NCI-H2227 (cell line): Measurements from ENCODE around the gene NRSN2.

ENCODE experiments used
- DNase-seq: peaks from one replicate; lab custom pipeline; 2025; ENCODE audit not compliant: unreplicated experiment; lab: John Stamatoyannopoulos, UW

NRSN2 gene, protein sequence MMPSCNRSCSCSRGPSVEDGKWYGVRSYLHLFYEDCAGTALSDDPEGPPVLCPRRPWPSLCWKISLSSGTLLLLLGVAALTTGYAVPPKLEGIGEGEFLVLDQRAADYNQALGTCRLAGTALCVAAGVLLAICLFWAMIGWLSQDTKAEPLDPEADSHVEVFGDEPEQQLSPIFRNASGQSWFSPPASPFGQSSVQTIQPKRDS

GRCh38 chr20:346640-347316 is at the start of gene NRSN2:
Gene NRSN2, plus strand, starts transcription at chr20:347111. Its CDS starts 2,533 bp downstream, at chr20:349644.
- peak; percentile 84 for DNase-seq

GRCh38 chr20:297925-298775 is 48.8 kb upstream of the NRSN2 start:
- DNase-seq, result peak; percentile 59

- DNase-seq, result no peak
Observed at GRCh38 chr20:298776-299391, 48.0 kb upstream of the NRSN2 start.

GRCh38 chr20:300345-300990 is 46.4 kb upstream of the NRSN2 start:
- DNase-seq, result no peak

DNA sequence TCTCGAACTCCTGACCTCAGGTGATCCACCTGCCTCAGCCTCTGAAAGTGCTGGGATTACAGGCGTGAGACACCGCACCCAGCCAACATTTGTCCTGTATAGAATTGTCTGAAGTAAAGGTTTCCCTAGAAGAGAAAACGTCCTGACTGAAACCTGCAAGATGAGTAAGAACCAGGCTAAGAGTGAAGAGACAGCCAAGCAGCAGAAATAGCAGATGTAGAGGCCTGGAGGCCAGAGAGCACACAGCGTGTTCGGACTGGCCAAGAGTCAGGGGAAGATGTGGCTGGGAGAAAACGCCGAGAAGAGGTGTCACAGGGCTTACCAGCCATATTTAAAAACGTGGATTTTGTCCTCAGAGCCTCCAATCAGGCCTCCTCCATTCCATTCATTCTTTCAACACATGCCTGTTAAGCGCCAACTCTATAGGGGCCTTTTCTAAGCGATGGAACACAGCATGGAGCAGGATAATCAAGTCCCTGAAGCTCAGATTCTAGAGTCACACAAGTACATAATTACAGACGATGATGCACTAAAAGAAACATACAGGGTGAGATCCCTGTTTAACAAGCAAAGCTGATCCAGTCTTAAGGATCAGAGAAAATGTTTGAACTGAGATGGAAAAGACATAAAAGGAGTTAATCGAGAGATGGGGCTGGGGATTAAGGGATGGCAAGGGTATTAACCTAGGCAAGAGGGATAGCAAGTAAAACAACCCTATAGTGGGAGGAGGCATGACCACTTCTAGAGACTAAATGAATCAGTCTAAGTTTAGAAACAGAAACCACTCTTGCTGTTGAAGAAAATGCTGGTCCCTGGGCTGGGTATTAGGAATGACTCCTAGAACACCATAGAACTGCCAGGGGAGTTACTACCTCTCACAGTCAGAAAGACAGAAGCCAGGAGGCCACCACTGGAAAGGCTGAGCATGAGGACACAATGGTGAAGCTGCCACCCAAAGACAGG is 44.7 kb upstream of the NRSN2 start:
- DNase-seq, result peak; percentile 67

- DNase-seq, result no peak
Observed at GRCh38 chr20:305745-306144, 41.2 kb upstream of the NRSN2 start.

DNA sequence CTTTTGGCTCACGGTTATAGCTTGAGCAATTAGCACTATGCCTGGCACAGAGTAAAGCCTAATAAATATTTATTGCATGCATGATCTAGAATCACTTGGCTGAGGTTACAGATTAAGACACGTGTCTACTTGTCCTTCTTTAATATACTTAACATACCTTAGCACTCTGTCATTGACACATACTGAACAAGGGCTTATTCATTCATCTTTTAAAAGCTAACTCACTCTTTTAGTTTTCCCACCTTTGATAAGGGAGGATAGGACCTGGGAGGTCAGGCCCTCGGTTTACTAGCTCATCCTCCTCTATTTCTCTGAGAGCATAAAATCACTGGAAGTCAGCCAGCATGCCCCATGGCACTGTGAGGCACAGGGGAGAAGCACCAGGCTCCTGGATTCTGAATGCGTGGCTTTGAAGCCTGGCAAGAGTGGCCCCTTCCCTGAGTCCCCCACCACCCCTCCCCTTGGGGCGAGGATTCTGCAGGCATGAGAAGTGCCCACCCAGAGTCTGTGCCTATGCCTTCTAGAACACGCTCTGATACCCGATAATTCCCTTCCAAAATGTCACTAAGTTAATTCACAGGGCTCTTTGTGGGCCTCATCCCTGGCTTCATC is 38.4 kb upstream of the NRSN2 start:
- no peak for DNase-seq

GRCh38 chr20:309306-309840 is 37.5 kb upstream of the NRSN2 start:
- DNase-seq, result no peak

- DNase-seq, result peak; percentile 100
Observed at GRCh38 chr20:309841-310644, 36.9 kb upstream of the NRSN2 start.

- no peak for DNase-seq
Observed at GRCh38 chr20:310645-311044, 36.3 kb upstream of the NRSN2 start.

- no peak for DNase-seq
Observed at GRCh38 chr20:311609-312008, 35.3 kb upstream of the NRSN2 start.

- DNase-seq, result no peak
Observed at GRCh38 chr20:312067-312466, 34.8 kb upstream of the NRSN2 start.

GRCh38 chr20:312866-313265 is 34.0 kb upstream of the NRSN2 start:
- DNase-seq, result no peak

- DNase-seq, result no peak
Observed at GRCh38 chr20:313402-313801, 33.5 kb upstream of the NRSN2 start.

- no peak for DNase-seq
Observed at GRCh38 chr20:313948-314347, 33.0 kb upstream of the NRSN2 start.

GRCh38 chr20:316316-317068 is 30.4 kb upstream of the NRSN2 start:
- no peak for DNase-seq

DNA sequence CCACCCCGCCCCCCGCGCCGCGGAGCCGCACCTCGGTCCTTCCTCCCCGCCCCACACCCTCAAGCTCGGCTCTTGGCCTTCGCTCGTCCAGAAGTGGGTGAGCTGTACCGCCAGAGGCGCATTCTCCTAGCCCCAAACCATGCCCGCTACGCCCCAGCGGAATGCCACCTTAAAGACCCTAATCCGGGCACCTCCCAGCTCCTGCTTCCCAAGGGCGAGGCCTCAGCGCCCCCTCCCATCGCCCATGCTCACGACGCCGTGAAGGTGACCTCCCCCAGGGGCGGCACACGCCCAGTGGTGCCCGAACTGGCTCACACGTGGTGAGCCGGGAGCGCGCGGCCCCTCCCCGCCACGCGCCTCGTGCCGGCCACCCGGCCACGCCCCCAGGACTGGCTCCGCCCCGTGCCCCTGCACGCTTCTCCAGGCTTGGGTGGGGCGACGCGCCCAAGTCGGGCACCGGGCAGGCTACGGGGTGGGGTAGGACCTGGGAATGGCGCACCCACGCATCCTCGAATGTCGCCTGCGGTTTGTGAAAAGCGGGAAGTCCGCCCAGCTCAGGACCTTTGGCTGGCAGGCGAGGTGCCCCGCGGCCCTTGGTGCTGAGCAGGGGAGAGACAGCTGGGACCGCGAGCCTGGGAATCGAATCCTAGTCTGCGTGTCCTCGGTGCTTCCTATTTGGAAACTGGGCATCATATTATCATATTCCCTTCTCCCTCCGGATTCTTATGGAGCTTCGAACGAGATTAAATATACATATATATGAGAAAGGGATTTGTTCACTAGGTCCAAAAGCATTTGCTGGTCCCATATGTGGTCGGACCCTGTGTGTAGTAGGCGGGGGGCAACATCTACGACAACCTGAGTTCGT is 22.5 kb upstream of the NRSN2 start:
- peak; percentile 98 for DNase-seq
